HG03097 (cell line): ENCODE results near the gene HOTAIR.

Source experiments
- ATAC-seq: cut with Tn5 transposase; IDR thresholded peaks from one replicate; pipeline ENCODE4 v1.9.1; 2021; ENCODE audit not compliant: unreplicated experiment, low FRiP score

HOTAIR gene

DNA sequence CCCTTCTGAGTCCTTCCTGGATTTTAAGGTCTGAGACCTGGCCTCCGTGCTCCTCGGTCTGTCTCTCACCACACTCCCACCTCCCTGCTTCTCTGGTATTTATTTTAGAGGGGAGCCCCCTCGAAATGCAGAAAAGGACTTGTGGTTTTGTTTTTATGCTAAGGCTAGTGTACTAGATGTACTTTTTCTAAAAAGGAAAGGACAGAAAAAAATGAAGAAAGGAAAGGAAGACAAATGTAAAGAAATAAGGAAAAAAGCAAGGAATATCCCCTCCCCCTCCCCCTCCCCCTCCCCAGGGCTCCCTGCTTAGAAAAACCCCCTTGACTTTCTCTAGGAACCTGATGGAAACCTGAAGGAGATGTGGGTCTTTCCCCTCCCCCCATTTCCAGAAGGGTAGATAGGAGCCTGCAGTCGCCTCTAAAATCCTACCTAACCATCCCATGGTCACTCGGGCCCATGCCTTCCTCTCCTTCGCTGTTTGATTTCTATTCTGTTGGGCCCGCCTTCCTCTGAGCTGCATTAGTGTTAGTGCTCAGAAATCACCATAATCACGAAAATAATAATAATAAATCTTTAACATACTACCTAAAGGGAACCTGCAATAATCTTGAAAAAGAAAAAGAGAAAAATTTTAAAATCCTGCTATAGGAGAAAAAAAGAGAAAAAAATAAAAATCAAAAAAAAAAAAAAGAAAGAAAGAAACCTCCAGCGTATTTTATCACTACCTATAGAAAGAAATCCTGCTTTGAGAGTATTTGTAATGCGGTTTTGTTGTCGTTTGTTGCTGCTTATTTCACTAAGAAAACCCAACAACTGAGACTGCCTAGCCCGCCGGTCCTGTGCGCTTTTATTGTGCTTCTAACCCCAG, 37.1 kb upstream of the HOTAIR start:
- ATAC-seq = no peak

DNA sequence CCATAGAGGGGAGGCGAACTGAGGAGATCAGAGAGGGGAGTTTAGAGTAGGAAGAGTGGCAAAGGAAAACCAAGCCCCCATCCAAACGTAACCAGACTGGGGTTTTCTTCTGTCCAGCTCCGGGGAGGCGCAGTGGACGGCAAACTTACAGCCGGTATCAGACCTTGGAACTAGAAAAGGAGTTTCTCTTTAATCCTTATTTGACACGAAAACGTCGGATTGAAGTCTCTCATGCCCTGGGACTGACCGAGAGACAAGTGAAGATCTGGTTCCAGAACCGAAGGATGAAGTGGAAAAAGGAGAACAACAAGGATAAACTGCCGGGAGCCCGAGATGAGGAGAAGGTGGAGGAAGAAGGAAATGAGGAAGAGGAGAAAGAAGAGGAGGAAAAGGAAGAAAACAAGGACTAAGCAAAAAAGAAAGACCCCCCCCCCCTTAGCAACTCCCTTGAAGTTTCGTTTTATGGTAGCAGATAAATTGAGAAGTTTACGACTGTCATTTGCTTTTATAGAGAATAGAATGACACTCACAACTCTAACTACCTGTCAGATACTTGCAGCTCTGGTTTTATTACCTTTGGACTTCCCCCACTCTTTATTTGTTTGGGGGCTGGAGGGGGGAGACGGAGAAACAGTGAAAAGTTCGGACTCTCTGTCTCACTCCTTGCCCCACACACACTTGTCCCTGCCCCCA, 36.4 kb upstream of the HOTAIR start:
- ATAC-seq = no peak

DNA sequence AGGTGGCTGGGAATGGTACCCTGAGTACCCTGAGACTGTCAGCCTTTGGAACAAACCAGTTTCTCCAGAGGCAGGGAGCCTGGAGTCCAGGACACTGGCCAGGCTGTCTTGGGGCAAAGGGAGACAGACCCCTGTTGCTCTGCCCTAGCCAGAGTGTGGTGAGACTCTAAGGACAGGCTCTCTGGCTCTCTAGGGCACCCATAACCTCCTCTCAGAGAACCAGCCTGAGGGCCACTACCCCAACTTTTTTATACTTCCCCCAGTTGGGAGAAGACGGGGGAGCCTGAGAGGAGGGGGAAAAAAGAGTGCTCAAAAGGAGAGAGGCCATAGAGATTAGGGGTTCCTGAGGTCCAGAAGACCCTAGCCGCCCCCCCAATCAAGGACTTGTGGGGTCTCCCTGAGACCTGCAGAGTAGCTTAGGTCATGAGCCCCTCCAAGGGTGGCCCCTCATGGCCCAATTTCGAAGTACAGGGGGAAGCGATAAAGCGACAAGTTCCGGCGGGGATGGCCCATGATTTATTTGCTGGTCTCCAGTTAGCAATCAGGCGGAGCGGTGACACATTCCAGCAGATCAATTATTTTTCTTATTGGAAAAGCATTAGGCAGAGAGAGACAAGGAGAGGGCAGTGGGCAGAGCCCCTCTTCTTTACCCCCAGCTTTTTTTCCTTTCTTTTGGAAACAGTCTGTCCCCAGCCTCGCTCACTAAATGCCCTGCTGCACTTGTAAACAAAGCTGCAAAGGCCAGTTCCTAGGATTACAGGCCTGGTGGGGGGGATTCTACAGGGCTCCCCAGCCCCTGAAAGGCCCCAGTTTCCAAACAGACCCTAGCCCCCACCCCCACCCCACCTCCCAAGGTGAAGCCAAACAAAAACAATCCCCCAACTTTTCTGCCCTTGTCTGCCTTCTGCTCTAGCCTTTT, 35.6 kb upstream of the HOTAIR start:
- no peak for ATAC-seq

- no peak for ATAC-seq
These were observed 34.7 kb upstream of the HOTAIR start for GRCh38 chr12:54009171-54010052.

GRCh38 chr12:54008260-54008552, 33.5 kb upstream of the HOTAIR start:
- ATAC-seq = no peak

DNA sequence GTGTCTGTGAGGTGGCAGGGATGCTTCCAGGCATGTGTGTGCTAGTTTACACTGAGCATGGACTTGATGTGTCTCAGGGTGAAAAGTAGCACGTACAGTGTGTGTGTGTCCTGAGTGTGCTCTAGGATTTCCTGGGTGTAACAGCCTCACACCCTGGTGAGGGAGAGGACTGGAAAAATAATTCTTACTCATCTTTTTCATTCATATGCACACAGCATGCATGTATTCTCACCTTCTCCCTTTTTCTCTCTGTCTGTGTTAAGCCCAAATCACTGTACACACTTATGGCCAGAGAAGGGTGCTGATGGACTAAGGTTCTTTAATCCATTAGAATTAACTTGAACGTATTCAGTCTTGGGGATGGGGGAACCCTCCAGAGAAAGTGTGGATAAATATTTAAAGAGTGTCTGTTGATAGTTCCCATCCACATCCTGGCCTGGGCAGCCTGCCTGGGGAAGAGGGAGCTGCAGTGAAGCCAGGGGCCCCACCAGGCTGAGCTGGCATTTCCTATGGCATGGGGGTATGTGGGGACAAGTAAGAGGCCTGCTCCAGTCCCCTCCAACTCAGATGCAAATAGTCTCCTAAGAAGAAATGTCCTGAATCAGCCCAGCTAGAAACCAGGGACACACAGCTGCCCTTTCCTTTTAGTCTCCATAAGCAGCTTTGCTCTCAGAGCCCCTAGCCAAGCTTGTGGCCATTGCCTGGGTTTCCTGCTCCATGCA, 32.9 kb upstream of the HOTAIR start:
- no peak for ATAC-seq

- no peak for ATAC-seq
These were observed 31.9 kb upstream of the HOTAIR start for GRCh38 chr12:54006559-54007220.

DNA sequence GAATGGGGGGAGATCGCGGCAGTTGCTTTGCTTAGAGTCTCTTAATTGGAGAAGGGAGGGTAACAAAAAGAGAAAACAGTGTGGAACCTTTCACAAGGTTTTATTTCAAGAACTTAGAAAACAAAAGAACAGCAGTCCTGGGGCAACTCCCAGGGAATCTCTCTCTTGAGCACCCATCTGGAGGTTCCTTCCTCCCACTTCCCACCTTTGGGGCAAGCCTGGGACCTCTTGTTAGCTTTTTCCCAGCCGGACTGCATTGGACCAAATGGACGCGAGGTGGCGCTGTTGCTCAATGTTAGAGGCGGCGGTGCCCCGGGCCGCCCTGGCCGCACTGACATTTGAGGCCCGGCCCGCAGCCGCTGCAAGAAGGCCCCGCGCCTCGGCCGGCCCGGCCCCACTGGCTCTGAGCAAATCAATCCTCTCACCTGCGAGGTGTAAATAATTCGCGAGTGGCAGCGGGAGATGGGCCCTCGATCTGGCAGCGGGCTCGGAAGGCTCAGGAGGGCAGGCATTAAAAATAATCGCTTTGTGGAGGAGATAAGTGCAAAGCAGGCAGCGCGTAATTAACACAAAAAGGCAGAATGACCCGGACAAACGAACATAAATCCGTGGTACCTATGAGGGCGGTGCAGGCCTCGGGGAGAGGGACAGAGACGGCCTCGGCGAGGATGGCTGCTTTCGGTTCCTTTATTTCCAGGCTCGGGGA, 31.3 kb upstream of the HOTAIR start:
- ATAC-seq = peak; percentile 62

DNA sequence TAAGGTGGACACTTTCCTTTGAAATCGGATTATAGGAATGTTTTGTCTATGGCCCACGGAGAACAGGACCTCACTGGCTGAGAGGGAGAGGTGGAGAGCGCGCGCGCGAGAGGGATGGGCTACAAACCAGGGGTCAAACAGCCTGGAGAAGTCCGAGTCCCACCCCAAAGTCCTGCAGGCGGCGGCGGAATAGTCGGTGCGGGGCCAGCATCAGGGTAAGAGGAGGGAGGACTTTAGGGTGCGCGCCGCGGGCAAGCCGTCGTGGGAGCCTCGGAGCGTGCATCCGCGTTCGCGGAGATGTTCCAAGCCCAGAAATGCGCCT, 30.7 kb upstream of the HOTAIR start:
- ATAC-seq = no peak

GRCh38 chr12:54004841-54005530, 30.2 kb upstream of the HOTAIR start:
- ATAC-seq = no peak

DNA sequence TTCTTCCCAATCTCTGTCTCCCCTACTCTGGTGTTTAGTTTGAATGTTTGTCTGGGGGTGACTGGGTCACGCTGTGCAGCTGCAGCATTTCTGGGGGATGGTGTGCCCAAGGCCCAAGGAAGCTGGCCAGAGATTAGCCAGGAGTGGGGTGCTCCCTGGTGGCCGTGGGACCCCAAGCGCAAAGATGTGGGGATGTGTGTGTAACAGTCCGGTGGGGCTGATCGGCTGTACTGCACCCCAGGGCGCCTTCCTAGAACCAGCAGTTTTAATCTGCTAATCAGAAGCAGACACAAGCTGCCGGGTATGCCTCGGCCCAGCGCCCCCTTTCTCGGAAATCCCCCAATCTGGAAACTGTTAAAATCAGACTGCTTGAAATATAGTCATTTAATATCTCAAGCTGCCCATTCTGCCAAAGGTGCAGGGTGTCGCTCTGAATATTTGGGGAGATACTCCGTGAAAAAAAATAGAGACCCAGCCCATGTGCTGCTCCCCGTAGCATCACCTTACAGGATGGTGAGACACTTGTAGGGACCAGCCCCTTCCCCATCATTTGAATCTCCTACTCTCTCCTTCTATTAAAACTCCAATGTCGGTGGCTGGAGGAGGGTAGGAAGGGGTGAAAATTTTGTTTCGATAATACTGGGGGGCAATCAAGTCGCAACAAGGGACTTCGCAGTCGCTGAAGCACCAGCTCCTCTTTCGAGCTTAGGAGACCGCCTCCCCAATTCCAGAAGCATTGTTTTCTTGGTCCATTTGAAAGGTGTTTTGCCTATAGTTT, 29.5 kb upstream of the HOTAIR start:
- no peak for ATAC-seq

GRCh38 chr12:54003625-54004024, 28.9 kb upstream of the HOTAIR start:
- ATAC-seq = no peak

DNA sequence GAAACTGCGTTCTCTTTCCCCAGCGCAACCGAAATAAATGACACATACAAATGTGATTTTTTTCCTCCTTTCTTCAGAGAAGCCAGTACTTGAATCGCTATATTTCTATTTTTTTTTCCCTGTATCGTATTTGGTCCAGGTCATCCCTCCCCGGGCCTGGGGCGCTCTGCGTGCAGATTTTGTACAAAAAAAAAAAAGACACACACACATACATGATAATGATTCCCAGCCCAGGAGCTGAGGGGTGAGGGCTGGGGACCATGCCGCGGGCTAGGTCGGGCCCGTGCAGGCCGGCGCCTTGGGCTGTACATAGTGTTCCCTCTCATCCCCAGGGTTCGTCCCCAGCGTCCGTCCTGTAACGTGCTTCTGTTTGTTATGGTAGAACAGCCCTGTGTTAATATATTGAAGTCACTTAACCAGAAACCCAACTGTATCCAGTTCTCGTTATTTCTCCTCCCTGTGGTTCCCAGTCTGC, 28.2 kb upstream of the HOTAIR start:
- no peak for ATAC-seq

DNA sequence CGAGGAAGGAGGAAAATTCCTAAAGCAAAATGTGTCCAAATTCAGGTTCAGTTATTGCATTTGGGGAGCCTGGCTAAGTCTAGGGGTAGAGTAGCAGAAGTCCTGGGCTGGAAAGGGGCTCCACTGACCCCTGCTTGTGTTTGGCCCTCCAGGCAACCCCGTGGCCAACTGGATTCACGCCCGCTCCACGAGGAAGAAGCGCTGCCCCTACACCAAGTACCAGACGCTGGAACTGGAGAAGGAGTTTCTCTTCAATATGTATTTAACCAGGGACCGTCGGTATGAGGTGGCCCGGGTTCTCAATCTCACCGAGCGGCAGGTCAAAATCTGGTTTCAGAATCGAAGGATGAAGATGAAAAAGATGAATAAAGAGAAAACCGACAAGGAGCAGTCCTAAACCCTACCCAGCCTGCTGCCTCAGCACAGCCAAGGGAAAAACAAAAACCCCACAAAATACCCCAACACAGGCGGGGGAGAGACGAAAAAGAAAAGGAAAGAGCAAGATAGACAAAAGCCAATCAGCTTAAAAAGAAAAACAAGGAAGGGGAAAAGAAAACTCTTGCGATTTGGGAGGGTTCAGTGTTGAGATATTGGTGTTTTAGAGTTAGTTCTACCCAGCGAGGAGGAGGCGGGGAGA, 27.6 kb upstream of the HOTAIR start:
- no peak for ATAC-seq

DNA sequence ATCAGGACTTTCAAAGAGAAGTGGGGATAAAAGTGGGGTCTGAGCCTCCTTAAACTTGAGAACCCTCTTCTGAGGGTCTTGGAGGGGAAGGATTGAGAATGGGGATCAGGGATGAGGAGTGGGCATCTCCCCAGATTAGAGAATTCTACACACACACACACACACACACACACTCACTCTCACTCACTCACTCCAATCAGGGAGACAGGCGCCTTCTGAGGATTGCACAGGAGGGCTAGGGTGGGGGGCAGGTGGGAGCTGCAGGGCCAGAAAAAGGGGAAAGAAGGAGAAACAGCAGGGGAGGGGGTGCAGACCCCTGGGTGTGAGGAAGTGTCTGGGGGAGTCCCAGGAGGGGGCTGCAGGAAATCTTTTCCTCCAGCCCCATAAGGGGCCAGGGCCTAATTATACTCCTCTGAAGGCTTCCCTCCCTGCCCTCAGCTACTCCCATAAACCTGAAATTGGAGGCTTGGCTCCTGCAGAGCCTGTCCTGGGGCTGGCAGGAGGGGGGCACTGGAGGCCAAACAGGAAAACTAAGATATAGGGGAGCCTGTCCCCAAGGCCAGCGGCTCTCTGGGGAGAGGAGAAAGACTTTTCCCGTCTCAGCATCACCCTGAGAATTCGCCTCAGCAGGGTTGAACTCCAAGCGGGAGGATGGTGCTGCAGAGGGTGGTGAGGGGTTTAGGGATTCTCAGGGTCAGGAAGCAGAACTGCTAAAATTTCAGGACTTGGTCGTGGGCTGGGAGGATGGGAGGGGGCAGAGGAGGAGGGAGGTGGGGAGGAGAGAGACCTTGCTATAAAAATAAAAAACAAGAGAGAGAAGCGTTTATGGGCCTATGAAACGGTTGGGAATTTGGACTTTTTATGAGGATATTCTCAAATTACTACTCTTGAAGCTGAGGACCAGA, 26.8 kb upstream of the HOTAIR start:
- no peak for ATAC-seq
